ENCODE data around the gene PSTPIP2.

- TF ChIP-seq CTCF (IDR thresholded peaks at IDR 0.05; ENCODE audit: poor library complexity) (no peak), EZH2phosphoT487 (IDR thresholded peaks at IDR 0.05; ENCODE audit: low read depth, severe bottlenecking, unreplicated experiment) (no peak), EZH2 (IDR thresholded peaks at IDR 0.05; ENCODE audit: borderline replicate concordance) (no peak)
Measured at GRCh38 chr18:46040033-46040746, 31.9 kb downstream of the PSTPIP2 start.

Measured in hepatocyte (in vitro differentiated cells).